Measurements from ENCODE around the gene TENM4.

Gene TENM4

GRCh38 chr11:79440571-79441460 is at the start of gene TENM4:
TSS of gene TENM4 (minus strand) at chr11:79441030. CDS start at chr11:79069944, 371,086 bp downstream.
- DNase-seq, result no peak

GRCh38 chr11:79488286-79488685 is 47.5 kb upstream of the TENM4 start:
- no peak for DNase-seq

GRCh38 chr11:79487412-79487811 is 46.6 kb upstream of the TENM4 start:
- DNase-seq, result no peak

GRCh38 chr11:79486242-79486984 is 45.6 kb upstream of the TENM4 start:
- DNase-seq, result no peak

- DNase-seq, result no peak
Observed at GRCh38 chr11:79485694-79486093, 44.9 kb upstream of the TENM4 start.

GRCh38 chr11:79484872-79485271 is 44.0 kb upstream of the TENM4 start:
- no peak for DNase-seq

- DNase-seq, result no peak
Observed at GRCh38 chr11:79482800-79483199, 42.0 kb upstream of the TENM4 start.

- DNase-seq, result no peak
Observed at GRCh38 chr11:79481795-79482194, 41.0 kb upstream of the TENM4 start.

- no peak for DNase-seq
Observed at GRCh38 chr11:79480864-79481263, 40.0 kb upstream of the TENM4 start.

GRCh38 chr11:79472819-79473529 is 32.1 kb upstream of the TENM4 start:
- DNase-seq, result no peak

GRCh38 chr11:79471071-79471844 is 30.4 kb upstream of the TENM4 start:
- no peak for DNase-seq

GRCh38 chr11:79470161-79470560 is 29.3 kb upstream of the TENM4 start:
- no peak for DNase-seq

GRCh38 chr11:79467761-79468160 is 26.9 kb upstream of the TENM4 start:
- DNase-seq, result no peak

- DNase-seq, result no peak
Observed at GRCh38 chr11:79466411-79466810, 25.6 kb upstream of the TENM4 start.

- no peak for DNase-seq
Observed at GRCh38 chr11:79465160-79465559, 24.3 kb upstream of the TENM4 start.

GRCh38 chr11:79461666-79462645 is 21.1 kb upstream of the TENM4 start:
- DNase-seq, result no peak

- no peak for DNase-seq
Observed at GRCh38 chr11:79461144-79461543, 20.3 kb upstream of the TENM4 start.

- DNase-seq, result no peak
Observed at GRCh38 chr11:79458709-79459108, 17.9 kb upstream of the TENM4 start.

- no peak for DNase-seq
Observed at GRCh38 chr11:79456501-79456900, 15.7 kb upstream of the TENM4 start.

- DNase-seq, result no peak
Observed at GRCh38 chr11:79453617-79454016, 12.8 kb upstream of the TENM4 start.

- no peak for DNase-seq
Observed at GRCh38 chr11:79449040-79449439, 8.2 kb upstream of the TENM4 start.

Measured in activated CD4-positive, CD25-positive, alpha-beta regulatory T cell treated with anti-CD3 and anti-CD28 coated beads, Interleukin-2, amount 50 U/mL, for 72 hours (primary cell).